Gastroesophageal sphincter (tissue), 3 donors: ENCODE data around the gene SLC44A3.

Source experiments
- CTCF ChIP-seq, 4 experiments: fragments of 200-600 bp in 2 of 4; fragments of 450-650 bp in 2 of 4; sonication (generic) in 1 of 4; IDR thresholded peaks; one replicate each; pipeline ENCODE4 v1.5.1; 2017 to 2019; ENCODE audit warnings: antibody characterized with exemption in 4 of 4, mild to moderate bottlenecking in 2 of 4, moderate library complexity in 2 of 4
- EP300 ChIP-seq: sonication (generic); formaldehyde crosslinking; IDR thresholded peaks from one replicate; pipeline ENCODE4 v1.6.1; 2017; ENCODE audit warnings: antibody characterized with exemption, mild to moderate bottlenecking

- no peak for TF ChIP-seq CTCF (IDR thresholded peaks at IDR 0.05)
- no peak for TF ChIP-seq EP300
These were observed 75.4 kb downstream of the SLC44A3 start for GRCh38 chr1:94895518-94895917.
